ENCODE results near the gene JAKMIP2. TPM values are rescaled to one million over a fixed set of nuclear protein-coding genes. Genes with fewer than 3 reads are reported as not detected.

The JAKMIP2 gene
- polyA plus RNA-seq, 2 donors: 0.10 to 0.20 TPM

- H3K27me3 ChIP-seq (ENCODE audit: control insufficient read depth in 1 of 2, insufficient read depth in 2 of 2, low read length in 2 of 2): no peaks in the 10 kb centered on the region
- H3K4me3 ChIP-seq (ENCODE audit: low read depth in 1 of 2, low read length in 2 of 2): no peak overlapping the region
- 73 to 83% methylated on average over 5 of the region's 5 CpGs for WGBS, 2 donors
- no peaks in the 10 kb centered on the region for H3K4me1 ChIP-seq (ENCODE audit: control insufficient read depth in 2 of 2, insufficient read depth in 2 of 2, low read length in 1 of 2)
- no peaks in the 10 kb centered on the region for H3K9me3 ChIP-seq (ENCODE audit: control insufficient read depth in 2 of 2, insufficient read depth in 1 of 2, low read depth in 1 of 2, low read length in 1 of 2)
- no peak overlapping the region for H3K27ac ChIP-seq (ENCODE audit: low read depth in 2 of 2, low read length in 1 of 2)
- no peaks in the 10 kb centered on the region for H3K36me3 ChIP-seq (ENCODE audit: control insufficient read depth in 2 of 2, insufficient read depth in 2 of 2, low read length in 1 of 2)
These were observed 68.8 kb downstream of the JAKMIP2 start for GRCh38 chr5:147713550-147714295.

GRCh38 chr5:147712598-147712997 lies 69.9 kb downstream of the JAKMIP2 start:
- no peaks in the 10 kb centered on the region for H3K9me3 ChIP-seq (ENCODE audit: control insufficient read depth in 2 of 2, insufficient read depth in 1 of 2, low read depth in 1 of 2, low read length in 1 of 2)
- H3K27ac ChIP-seq (ENCODE audit: low read depth in 2 of 2, low read length in 1 of 2): no peak overlapping the region
- H3K36me3 ChIP-seq (ENCODE audit: control insufficient read depth in 2 of 2, insufficient read depth in 2 of 2, low read length in 1 of 2): no peaks in the 10 kb centered on the region
- no peaks in the 10 kb centered on the region for H3K4me1 ChIP-seq (ENCODE audit: control insufficient read depth in 2 of 2, insufficient read depth in 2 of 2, low read length in 1 of 2)
- H3K4me3 ChIP-seq (ENCODE audit: low read depth in 1 of 2, low read length in 2 of 2): no peak overlapping the region
- 55 to 62% methylated on average over 4 of the region's 4 CpGs for WGBS, 2 donors
- H3K27me3 ChIP-seq (ENCODE audit: control insufficient read depth in 1 of 2, insufficient read depth in 2 of 2, low read length in 2 of 2): no peaks in the 10 kb centered on the region

GRCh38 chr5:147712019-147712418 lies 70.5 kb downstream of the JAKMIP2 start:
- H3K9me3 ChIP-seq (ENCODE audit: control insufficient read depth in 2 of 2, insufficient read depth in 1 of 2, low read depth in 1 of 2, low read length in 1 of 2): no peaks in the 10 kb centered on the region
- no peak overlapping the region for H3K4me3 ChIP-seq (ENCODE audit: low read depth in 1 of 2, low read length in 2 of 2)
- no peaks in the 10 kb centered on the region for H3K4me1 ChIP-seq (ENCODE audit: control insufficient read depth in 2 of 2, insufficient read depth in 2 of 2, low read length in 1 of 2)
- no peaks in the 10 kb centered on the region for H3K27me3 ChIP-seq (ENCODE audit: control insufficient read depth in 1 of 2, insufficient read depth in 2 of 2, low read length in 2 of 2)
- no peaks in the 10 kb centered on the region for H3K36me3 ChIP-seq (ENCODE audit: control insufficient read depth in 2 of 2, insufficient read depth in 2 of 2, low read length in 1 of 2)
- WGBS, 2 donors: 71 to 82% methylated on average over 3 of the region's 3 CpGs
- no peak overlapping the region for H3K27ac ChIP-seq (ENCODE audit: low read depth in 2 of 2, low read length in 1 of 2)

GRCh38 chr5:147711019-147711418 lies 71.5 kb downstream of the JAKMIP2 start:
- no peaks in the 10 kb centered on the region for H3K36me3 ChIP-seq (ENCODE audit: control insufficient read depth in 2 of 2, insufficient read depth in 2 of 2, low read length in 1 of 2)
- no peaks in the 10 kb centered on the region for H3K4me1 ChIP-seq (ENCODE audit: control insufficient read depth in 2 of 2, insufficient read depth in 2 of 2, low read length in 1 of 2)
- H3K27me3 ChIP-seq (ENCODE audit: control insufficient read depth in 1 of 2, insufficient read depth in 2 of 2, low read length in 2 of 2): no peaks in the 10 kb centered on the region
- no peaks in the 10 kb centered on the region for H3K9me3 ChIP-seq (ENCODE audit: control insufficient read depth in 2 of 2, insufficient read depth in 1 of 2, low read depth in 1 of 2, low read length in 1 of 2)
- no peak overlapping the region for H3K27ac ChIP-seq (ENCODE audit: low read depth in 2 of 2, low read length in 1 of 2)
- no peak overlapping the region for H3K4me3 ChIP-seq (ENCODE audit: low read depth in 1 of 2, low read length in 2 of 2)
- 53 to 79% methylated on average over 1 of the region's 1 CpG for WGBS, 2 donors

GRCh38 chr5:147708708-147709107 lies 73.8 kb downstream of the JAKMIP2 start:
- Histone ChIP-seq H3K36me3 (ENCODE audit: control insufficient read depth in 2 of 2, insufficient read depth in 2 of 2, low read length in 1 of 2) (no peaks in the 10 kb centered on the region), H3K27me3 (ENCODE audit: control insufficient read depth in 1 of 2, insufficient read depth in 2 of 2, low read length in 2 of 2) (no peaks in the 10 kb centered on the region), H3K4me1 (ENCODE audit: control insufficient read depth in 2 of 2, insufficient read depth in 2 of 2, low read length in 1 of 2) (no peaks in the 10 kb centered on the region), H3K27ac (ENCODE audit: low read depth in 2 of 2, low read length in 1 of 2) (no peak overlapping the region), H3K9me3 (ENCODE audit: control insufficient read depth in 2 of 2, insufficient read depth in 1 of 2, low read depth in 1 of 2, low read length in 1 of 2) (no peaks in the 10 kb centered on the region), H3K4me3 (ENCODE audit: low read depth in 1 of 2, low read length in 2 of 2) (no peak overlapping the region)
- WGBS, 2 donors: 72 to 74% methylated on average over 2 of the region's 2 CpGs

- Histone ChIP-seq H3K36me3 (ENCODE audit: control insufficient read depth in 2 of 2, insufficient read depth in 2 of 2, low read length in 1 of 2) (no peaks in the 10 kb centered on the region), H3K27ac (ENCODE audit: low read depth in 2 of 2, low read length in 1 of 2) (no peak overlapping the region), H3K4me1 (ENCODE audit: control insufficient read depth in 2 of 2, insufficient read depth in 2 of 2, low read length in 1 of 2) (no peaks in the 10 kb centered on the region), H3K9me3 (ENCODE audit: control insufficient read depth in 2 of 2, insufficient read depth in 1 of 2, low read depth in 1 of 2, low read length in 1 of 2) (no peaks in the 10 kb centered on the region), H3K27me3 (ENCODE audit: control insufficient read depth in 1 of 2, insufficient read depth in 2 of 2, low read length in 2 of 2) (no peaks in the 10 kb centered on the region), H3K4me3 (ENCODE audit: low read depth in 1 of 2, low read length in 2 of 2) (no peak overlapping the region)
These were observed 78.0 kb downstream of the JAKMIP2 start for GRCh38 chr5:147704544-147704943.

- Histone ChIP-seq H3K4me1 (ENCODE audit: control insufficient read depth in 2 of 2, insufficient read depth in 2 of 2, low read length in 1 of 2) (no peaks in the 10 kb centered on the region), H3K36me3 (ENCODE audit: control insufficient read depth in 2 of 2, insufficient read depth in 2 of 2, low read length in 1 of 2) (no peaks in the 10 kb centered on the region), H3K4me3 (ENCODE audit: low read depth in 1 of 2, low read length in 2 of 2) (no peak overlapping the region), H3K27ac (ENCODE audit: low read depth in 2 of 2, low read length in 1 of 2) (no peak overlapping the region), H3K27me3 (ENCODE audit: control insufficient read depth in 1 of 2, insufficient read depth in 2 of 2, low read length in 2 of 2) (no peaks in the 10 kb centered on the region), H3K9me3 (ENCODE audit: control insufficient read depth in 2 of 2, insufficient read depth in 1 of 2, low read depth in 1 of 2, low read length in 1 of 2) (peaks cover 0 to 4% of the 10 kb centered on the region in 2 donors)
These were observed 81.1 kb downstream of the JAKMIP2 start for GRCh38 chr5:147701468-147701867.

GRCh38 chr5:147699496-147700088 lies 82.9 kb downstream of the JAKMIP2 start:
- no peaks in the 10 kb centered on the region for H3K27me3 ChIP-seq (ENCODE audit: control insufficient read depth in 1 of 2, insufficient read depth in 2 of 2, low read length in 2 of 2)
- peaks cover 0 to 4% of the 10 kb centered on the region in 2 donors for H3K9me3 ChIP-seq (ENCODE audit: control insufficient read depth in 2 of 2, insufficient read depth in 1 of 2, low read depth in 1 of 2, low read length in 1 of 2)
- no peak overlapping the region for H3K27ac ChIP-seq (ENCODE audit: low read depth in 2 of 2, low read length in 1 of 2)
- WGBS, 2 donors: 78 to 83% methylated on average over 3 of the region's 3 CpGs
- H3K4me3 ChIP-seq (ENCODE audit: low read depth in 1 of 2, low read length in 2 of 2): no peak overlapping the region
- no peaks in the 10 kb centered on the region for H3K36me3 ChIP-seq (ENCODE audit: control insufficient read depth in 2 of 2, insufficient read depth in 2 of 2, low read length in 1 of 2)
- no peaks in the 10 kb centered on the region for H3K4me1 ChIP-seq (ENCODE audit: control insufficient read depth in 2 of 2, insufficient read depth in 2 of 2, low read length in 1 of 2)

- Histone ChIP-seq H3K36me3 (ENCODE audit: control insufficient read depth in 2 of 2, insufficient read depth in 2 of 2, low read length in 1 of 2) (no peaks in the 10 kb centered on the region), H3K27ac (ENCODE audit: low read depth in 2 of 2, low read length in 1 of 2) (no peak overlapping the region), H3K4me1 (ENCODE audit: control insufficient read depth in 2 of 2, insufficient read depth in 2 of 2, low read length in 1 of 2) (no peaks in the 10 kb centered on the region), H3K4me3 (ENCODE audit: low read depth in 1 of 2, low read length in 2 of 2) (no peak overlapping the region), H3K27me3 (ENCODE audit: control insufficient read depth in 1 of 2, insufficient read depth in 2 of 2, low read length in 2 of 2) (no peaks in the 10 kb centered on the region), H3K9me3 (ENCODE audit: control insufficient read depth in 2 of 2, insufficient read depth in 1 of 2, low read depth in 1 of 2, low read length in 1 of 2) (peaks cover 0 to 4% of the 10 kb centered on the region in 2 donors)
These were observed 85.1 kb downstream of the JAKMIP2 start for GRCh38 chr5:147697380-147697779.

GRCh38 chr5:147694772-147695171 lies 87.8 kb downstream of the JAKMIP2 start:
- no peaks in the 10 kb centered on the region for H3K4me1 ChIP-seq (ENCODE audit: control insufficient read depth in 2 of 2, insufficient read depth in 2 of 2, low read length in 1 of 2)
- no peak overlapping the region for H3K4me3 ChIP-seq (ENCODE audit: low read depth in 1 of 2, low read length in 2 of 2)
- no peak overlapping the region for H3K27ac ChIP-seq (ENCODE audit: low read depth in 2 of 2, low read length in 1 of 2)
- H3K36me3 ChIP-seq (ENCODE audit: control insufficient read depth in 2 of 2, insufficient read depth in 2 of 2, low read length in 1 of 2): no peaks in the 10 kb centered on the region
- peaks cover 0 to 4% of the 10 kb centered on the region in 2 donors for H3K9me3 ChIP-seq (ENCODE audit: control insufficient read depth in 2 of 2, insufficient read depth in 1 of 2, low read depth in 1 of 2, low read length in 1 of 2)
- 58 to 61% methylated on average over 2 of the region's 2 CpGs for WGBS, 2 donors
- peaks cover 0 to 3% of the 10 kb centered on the region in 2 donors for H3K27me3 ChIP-seq (ENCODE audit: control insufficient read depth in 1 of 2, insufficient read depth in 2 of 2, low read length in 2 of 2)
